ENCODE measurements around the gene TMEM236.

TMEM236 gene

DNA sequence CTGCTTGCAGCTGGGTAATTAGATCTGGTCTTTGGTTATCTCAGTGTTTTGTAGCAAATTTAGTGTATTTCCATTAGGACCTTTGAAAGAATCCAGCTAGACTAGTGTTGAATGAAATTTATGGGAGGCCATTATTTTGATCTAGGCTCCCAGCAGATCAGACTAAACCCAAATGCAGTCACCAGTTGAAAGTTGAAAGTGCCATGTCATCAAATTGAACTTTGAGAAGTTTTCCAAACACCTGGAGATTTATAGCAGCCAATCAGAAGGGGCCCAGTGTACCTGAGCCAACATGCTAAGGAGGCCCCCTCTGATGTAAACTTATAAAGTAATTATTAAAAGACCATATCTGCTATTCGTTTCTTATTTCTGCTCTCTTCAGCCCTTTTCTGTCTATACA lies 11.3 kb upstream of the TMEM236 start:
- DNase-seq (ENCODE audit: low read depth in 3 of 3), result no peak

DNA sequence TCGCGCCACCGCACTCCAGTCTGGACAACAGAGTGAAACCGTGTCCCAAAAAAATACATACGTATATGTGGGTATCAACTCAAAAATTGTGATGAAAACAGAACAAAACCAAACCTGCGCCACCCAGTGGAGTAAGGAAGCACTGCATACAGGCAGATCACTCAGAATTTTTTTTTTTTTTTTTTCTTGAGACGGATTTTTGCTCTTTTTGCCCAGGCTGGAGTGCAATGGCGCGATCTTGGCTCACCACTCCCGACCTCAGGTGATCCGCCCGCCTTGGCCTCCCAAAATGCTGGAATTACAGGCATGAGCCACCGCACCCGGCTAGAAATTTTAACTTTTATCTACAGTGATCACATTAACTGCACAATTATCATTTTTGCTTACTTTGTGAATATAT lies 9.1 kb upstream of the TMEM236 start:
- peak; percentile 40 to 52 (median 49) for DNase-seq (ENCODE audit: low read depth in 3 of 3)

- DNase-seq (ENCODE audit: low read depth in 3 of 3), result no peak
These were observed 8.6 kb upstream of the TMEM236 start for GRCh38 chr10:17743437-17743836.

DNA sequence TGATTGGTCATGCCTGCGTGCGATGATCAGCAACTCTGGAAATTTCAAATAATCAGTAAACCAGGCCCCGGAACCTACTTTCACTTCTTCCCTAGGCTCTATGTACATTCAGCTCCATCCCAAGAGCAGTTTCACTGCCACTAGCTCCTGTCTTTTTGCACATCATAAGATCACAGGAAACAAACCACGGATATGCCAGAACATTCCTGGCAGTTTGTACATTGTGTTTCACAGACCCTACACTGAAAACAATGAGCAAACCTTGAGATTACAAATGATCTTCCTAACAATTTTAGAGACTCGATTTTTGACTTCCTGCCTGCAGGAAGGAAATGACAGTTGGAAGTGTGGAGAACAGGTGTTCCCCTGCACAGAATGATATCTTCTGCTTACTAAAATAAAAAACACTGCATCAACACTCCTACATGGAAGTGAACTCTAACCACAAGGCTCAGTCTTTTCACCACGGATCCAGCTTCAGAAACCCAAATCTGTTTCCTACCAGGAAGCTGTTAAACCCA lies 7.6 kb upstream of the TMEM236 start:
- DNase-seq (ENCODE audit: low read depth in 3 of 3), result no peak

GRCh38 chr10:17747883-17748550 lies 4.0 kb upstream of the TMEM236 start:
- DNase-seq (ENCODE audit: low read depth in 3 of 3), result no peak

DNA sequence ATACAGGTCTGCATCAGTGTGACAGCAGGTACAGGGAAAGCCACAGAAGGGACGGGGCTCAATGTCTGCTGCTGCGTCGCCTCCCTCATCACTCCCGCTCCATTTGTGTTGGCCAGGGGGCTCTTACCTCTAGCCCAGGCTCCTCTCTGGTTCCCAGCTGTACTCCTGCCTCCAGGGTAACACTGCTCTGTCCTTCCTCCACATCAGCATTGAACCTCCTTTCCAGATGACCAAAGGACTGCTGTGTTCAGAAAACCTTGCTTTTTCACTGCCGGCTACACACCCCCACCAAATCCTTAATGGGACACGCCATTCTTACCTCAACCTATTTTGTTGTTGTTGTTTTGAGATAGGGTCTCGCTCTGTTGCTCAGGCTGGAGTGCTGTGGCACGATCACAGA lies 2.1 kb upstream of the TMEM236 start:
- DNase-seq (ENCODE audit: low read depth in 3 of 3), result no peak

GRCh38 chr10:17756557-17757217 lies 4.7 kb downstream of the TMEM236 start:
- no peak for DNase-seq (ENCODE audit: low read depth in 3 of 3)

GRCh38 chr10:17758200-17758599 lies 6.2 kb downstream of the TMEM236 start:
- DNase-seq (ENCODE audit: low read depth in 3 of 3), result no peak

GRCh38 chr10:17758896-17759295 lies 6.9 kb downstream of the TMEM236 start:
- no peak for DNase-seq (ENCODE audit: low read depth in 3 of 3)

DNA sequence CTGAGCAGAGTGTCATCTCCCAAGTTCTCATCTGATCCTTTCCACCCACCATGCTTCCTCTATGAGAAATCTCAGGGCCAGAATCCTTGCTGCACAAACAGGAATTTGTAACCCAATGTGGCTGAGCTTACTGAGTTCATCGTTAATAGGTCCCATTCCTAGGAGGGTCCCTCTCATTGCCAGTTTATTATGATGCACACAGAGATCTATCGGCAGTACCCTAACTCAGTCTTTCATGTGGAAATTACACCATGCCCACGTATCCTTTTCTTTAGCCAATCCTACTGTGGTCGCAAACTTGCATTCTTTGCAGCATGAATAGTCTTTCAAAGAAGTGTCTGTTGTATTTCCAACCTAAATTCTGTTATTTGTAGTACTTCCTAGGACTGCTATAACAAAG lies 12.1 kb downstream of the TMEM236 start:
- DNase-seq (ENCODE audit: low read depth in 3 of 3), result no peak

DNA sequence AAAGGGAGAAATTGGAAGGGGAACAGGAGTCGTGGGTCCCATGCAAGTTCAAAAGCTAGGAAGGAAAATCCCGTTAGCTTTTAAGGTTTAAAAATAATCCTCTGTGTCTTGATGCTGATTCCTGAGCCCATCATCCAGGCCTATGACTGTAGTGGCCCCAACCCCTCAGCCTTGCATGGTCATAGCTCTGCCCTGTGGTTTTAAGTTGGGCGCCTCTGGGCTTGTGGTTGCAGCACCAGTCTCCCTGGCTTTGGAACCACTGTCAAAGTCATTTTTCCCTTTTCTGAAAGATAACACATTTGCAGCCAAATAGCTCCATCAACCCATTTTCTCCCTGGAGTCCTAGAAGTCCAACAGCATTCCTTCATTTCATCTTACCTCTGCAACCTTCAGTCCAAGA lies 13.6 kb downstream of the TMEM236 start:
- no peak for DNase-seq (ENCODE audit: low read depth in 3 of 3)

GRCh38 chr10:17766731-17767130 lies 14.7 kb downstream of the TMEM236 start:
- no peak for DNase-seq (ENCODE audit: low read depth in 3 of 3)

GRCh38 chr10:17768496-17768895 lies 16.5 kb downstream of the TMEM236 start:
- no peak for DNase-seq (ENCODE audit: low read depth in 3 of 3)

GRCh38 chr10:17768957-17769356 lies 17.0 kb downstream of the TMEM236 start:
- DNase-seq (ENCODE audit: low read depth in 3 of 3), result no peak

- DNase-seq (ENCODE audit: low read depth in 3 of 3), result no peak
These were observed 19.0 kb downstream of the TMEM236 start for GRCh38 chr10:17771017-17771416.

- no peak for DNase-seq (ENCODE audit: low read depth in 3 of 3)
These were observed 27.8 kb downstream of the TMEM236 start for GRCh38 chr10:17779784-17780183.

DNA sequence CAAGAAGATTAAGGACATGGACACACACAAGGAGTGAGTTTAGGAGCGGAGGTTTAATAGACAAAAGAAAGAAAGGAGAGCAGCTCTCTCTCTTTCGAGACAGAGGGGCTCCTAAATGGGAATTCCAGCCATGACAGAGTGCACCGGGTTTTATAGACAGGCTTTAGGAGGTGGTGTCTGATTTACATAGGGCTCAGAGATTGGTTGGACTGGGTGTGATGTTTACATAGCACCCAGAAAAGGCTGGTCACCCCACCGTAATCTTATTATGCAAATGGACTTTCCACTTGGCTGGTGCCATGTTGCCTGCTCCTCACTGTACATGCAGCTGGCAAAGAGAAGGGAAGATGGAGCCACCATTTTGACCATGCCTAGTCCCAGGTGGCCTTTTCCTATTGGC lies 28.7 kb downstream of the TMEM236 start:
- DNase-seq (ENCODE audit: low read depth in 3 of 3), result no peak

DNA sequence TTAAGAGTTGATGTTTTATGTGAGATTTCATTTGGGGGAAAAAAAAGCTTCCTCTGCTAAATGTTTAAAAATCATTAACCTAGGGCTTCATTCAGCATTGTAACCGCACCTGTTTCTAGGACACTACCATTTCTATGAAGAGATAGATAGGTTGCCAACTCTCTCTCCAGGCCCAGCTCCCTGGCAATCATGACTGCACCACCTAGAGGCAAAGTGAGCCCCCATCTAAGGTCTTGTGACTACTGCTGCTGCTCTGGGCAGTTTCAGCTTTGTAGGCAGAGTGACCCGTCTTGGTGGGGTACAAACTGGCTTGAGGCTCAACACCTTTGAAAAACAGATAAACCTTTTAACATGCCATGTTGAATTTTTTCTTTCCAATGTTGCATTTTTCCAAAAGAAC lies 29.9 kb downstream of the TMEM236 start:
- DNase-seq (ENCODE audit: low read depth in 3 of 3), result no peak

DNA sequence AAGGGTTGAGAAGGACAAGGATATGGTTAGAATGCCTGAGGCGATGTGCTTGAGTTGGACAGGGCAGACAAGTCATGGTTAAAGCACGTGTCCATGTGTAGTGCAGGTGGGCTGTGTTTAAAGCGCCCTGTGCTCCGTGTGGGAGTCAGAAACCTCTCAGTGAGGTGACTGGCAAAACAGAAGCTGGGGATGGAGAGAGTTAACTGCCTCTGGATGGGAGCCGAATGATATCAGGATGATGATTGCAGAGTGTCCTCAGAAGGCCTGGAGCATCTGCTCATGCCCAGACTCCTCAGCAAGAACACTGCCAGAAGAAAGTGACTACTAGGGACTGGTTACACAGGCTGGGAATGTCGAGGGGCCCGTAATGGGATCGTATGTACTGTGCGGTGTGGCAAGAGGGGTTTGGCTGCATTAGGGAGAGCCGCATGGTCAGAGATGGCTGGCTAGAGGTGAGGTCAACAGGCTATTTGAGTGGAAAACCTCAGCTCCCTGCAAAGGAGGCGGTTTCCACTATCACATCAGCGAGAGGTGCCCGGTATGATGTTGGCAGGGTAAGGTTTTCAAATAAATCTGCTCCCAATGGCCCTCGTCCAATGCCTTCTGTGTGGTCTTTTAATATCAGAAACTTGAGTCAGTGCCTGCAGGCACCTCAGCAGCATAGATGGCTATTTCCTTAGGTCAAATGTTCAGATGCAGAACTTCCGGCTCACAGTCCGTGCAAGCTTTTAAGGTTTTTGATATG lies 31.1 kb downstream of the TMEM236 start:
- DNase-seq (ENCODE audit: low read depth in 3 of 3), result no peak

DNA sequence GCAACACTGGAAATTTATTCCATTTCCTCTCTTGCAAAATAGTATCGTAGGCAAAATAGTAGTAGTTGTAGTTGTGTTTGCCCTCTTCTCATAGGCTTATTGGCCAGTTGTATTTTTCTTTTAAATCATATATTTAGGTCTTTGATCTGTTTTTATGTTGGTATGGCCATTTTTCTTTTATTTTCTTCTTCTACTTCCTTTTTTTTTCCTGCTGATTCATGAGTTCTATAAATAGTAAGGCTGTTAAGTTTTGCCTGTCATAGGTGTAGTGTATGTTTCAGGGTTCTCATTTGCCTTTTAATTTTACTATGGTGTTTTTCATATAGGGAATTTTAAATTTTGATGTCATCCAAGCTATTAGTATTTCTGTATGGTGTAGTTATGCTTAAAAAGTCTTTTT lies 31.8 kb downstream of the TMEM236 start:
- DNase-seq (ENCODE audit: low read depth in 3 of 3), result no peak

- no peak for DNase-seq (ENCODE audit: low read depth in 3 of 3)
These were observed 32.7 kb downstream of the TMEM236 start for GRCh38 chr10:17784688-17785087.

DNA sequence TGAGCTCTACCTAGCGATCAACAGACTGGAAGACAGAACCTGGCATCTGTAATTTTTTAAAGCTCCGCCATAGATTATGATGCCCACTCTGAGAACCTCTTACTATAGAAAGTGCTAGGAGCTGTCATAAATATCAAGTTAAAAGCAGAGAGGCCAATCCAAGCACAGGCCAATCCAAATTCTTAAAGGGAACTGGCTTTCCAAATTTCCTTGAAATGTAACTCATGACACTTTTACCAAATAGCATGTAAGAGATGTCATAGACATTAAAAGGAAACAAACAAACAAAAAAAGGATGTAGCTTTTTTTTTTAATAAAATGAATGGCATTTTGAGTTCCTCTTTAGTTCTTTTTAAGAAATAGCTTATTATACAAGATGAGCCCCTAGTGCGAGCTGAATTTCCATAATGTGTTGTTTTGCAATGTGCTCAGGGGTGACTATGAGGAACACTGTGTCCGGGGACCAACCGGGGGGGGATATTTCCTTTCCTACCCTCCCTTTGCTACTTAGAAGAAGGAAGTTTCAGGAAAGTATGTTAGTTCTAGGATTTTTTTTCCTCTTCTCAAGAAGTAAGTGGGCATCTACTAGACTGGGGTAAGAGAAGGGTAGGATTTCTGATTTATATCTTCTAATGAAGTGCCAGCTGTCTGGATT lies 33.4 kb downstream of the TMEM236 start:
- no peak for DNase-seq (ENCODE audit: low read depth in 3 of 3)
